Embryonic facial prominence (tissue), 1 donor: ENCODE data around the gene GABBR2.

Source experiments
- DNase-seq: peaks from one replicate; pipeline ENCODE4 v3.0.0-alpha.2; 2016; ENCODE audit errors: extremely low spot score

Gene GABBR2

DNA sequence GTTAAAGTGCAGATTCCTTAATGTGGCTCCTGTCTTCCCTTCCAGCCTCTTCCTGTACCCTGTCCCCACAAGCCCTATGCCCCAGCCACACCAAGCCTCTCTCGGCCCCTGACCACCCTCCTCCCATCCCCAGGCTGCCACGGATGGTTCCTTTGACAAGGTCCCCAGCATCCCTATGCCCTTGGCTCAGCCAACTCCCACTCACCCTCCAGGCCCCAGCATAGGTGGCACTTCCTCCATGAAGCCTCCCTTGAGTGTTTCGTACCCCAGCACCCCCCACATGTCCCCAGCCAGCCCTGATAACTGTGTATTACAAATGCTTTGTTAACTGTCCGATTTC, 337.8 kb downstream of the GABBR2 start:
- DNase-seq, result no peak

DNA sequence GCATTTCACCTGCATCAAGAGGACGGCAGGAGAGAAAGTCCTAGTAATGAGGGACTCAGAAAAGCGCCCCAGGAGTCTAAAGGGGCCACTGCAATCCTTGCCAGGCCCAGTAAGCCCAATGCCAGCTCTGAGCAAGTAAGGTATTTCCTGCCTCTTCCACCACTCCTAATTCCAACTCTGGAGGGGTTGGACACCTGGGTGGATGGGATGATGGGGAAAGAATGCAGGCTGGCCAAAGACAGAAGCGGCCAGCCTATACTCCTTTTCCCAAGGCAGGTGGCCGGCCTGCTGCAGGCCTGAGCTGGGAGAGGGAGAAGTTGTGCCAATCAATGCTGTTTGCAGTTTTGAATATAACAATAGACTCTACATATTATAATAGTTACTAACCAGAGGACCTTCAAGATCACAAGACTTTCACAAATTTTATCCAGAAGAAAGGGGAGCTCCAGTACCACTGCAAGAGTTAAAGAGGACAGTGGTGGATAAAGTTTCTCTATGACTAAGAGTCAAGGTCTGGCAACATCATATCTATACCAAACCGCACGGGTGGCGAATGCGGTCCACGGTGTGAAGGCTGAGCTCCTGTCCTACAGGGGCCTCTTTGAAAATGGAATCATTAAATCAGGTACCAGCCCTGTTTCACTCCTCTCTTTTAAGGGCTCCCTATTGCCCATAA, 338.3 kb downstream of the GABBR2 start:
- DNase-seq, result no peak

DNA sequence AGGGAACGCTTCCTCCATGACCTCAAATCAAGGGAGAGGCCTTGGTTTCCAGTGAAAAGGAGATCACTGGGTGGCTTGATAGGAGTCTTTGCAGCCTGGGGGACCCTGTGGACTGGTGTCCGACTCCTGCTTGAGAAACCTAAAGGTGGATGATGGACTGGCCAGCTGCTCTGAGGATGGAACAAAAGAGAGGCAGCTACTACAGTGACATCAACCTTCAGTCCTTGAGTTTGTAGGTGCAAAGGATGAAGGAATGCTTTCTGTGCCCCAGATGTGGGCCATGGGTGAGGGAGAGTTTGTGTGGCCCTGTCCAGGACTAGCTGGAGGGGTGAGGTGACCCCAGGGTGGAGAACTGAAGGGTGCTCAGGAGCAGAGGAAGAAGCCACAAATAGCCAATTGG, 338.8 kb downstream of the GABBR2 start:
- DNase-seq, result no peak

DNA sequence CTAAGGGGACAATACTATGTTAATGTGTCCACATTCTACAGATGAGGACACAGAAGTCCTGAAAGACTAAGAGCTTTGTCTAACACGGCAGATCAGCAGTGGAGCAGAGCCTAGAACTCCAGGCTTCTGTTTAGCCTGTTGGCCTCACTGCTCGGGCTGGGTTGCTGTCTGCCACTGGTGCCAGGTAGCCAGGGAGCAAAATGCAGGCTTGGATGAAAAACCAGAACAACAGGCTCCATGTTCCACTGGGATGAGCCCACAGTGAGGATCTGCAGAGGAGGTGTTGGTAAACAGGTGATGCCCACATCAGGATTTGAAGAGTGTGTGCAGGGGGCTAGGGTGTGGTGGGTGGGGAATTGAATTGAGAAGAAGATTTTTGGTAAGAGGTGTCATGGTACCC, 339.3 kb downstream of the GABBR2 start:
- DNase-seq, result no peak

DNA sequence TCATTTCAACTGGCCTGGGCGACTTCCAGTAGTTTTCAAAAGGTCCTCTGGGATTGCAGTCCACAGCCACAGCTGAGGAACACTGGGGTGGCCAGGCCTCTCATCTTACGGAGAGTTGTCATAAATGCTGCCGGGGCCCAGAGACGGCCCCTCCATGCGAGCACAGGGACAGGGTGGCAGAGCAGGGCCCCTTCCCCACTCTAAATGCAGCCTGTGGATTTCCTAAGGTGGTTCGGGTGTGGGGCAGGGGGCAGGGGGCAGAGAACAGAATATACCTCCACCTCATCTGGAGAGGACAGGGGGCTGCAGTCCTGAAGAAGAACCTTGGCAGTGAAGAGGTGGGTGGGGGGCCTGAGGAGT, 339.7 kb downstream of the GABBR2 start:
- no peak for DNase-seq

DNA sequence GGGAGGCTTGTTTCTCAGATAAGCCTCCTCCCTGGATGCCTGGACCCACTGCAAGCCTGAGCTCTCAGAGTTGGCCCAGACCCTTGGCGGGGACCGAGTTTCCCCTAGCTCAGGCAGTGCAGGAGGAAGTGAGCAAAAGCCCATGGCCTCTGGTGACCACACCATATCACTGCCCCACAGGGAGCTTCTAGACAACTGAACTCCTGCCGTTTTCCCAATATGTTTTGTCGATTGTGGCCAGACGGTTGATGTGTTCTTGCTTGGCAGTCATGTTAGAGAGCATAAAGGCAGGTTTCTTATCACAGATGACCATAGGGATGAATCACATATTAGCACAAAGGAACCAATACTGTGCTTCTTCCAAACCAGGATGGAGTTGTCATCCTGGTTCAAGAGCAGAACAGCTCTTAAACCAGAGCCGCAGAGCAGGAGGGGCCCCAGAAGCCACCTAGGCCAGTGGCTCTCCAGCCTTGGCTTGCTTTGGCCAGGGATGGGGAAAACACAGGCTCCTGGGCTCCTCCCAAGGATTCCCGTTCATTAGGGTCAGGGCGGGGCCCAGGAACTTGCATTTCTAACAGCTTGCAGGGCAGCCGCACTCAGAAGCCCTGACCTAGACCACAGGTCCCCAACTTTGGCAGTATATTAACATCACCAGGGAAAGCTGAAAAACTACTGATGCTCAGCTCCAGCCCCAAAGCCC, 340.2 kb downstream of the GABBR2 start:
- DNase-seq, result no peak

DNA sequence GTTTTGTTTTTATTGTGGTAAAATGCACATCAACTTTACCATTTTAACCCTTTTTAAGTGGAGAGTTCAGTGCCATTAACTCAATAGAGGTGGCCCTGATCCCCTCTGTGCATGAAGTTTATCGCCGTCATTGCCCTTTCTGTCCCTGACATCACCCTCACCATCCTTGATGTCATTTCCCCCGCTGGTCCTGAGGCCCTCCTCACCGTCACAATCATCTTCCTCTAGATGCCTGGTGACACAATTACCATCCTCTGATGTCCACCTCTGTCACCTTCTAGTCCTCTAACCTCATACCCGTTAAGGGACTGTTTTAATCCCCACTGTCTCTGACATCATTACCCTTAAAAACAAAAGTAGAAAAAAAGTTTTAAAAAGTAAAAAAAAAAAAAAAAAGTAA, 340.8 kb downstream of the GABBR2 start:
- DNase-seq, result no peak

DNA sequence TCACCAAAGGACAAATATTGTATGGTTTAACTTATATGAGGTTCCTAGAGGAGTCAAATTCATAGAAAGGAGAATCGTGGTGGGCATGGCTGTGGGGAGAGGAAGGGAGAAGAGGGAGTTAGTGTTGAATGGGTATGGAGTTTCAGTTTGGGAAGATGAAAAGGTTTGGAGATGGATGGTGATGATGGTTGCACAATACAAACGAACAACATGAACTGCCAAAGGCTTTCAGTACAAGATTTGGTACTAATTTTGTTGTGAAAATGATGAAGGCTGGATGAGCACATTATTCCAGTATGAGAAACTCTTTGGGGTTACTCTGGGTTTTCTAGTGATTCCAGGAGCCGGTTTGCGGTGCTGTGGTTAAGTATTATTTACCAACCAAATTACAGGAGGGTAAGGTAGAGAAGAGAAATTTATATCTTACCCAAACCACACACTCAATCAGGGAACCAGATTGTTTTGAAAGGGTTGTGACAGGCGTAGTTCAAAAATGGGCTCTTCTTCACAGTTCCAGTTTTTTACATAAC, 341.3 kb downstream of the GABBR2 start:
- DNase-seq, result no peak

DNA sequence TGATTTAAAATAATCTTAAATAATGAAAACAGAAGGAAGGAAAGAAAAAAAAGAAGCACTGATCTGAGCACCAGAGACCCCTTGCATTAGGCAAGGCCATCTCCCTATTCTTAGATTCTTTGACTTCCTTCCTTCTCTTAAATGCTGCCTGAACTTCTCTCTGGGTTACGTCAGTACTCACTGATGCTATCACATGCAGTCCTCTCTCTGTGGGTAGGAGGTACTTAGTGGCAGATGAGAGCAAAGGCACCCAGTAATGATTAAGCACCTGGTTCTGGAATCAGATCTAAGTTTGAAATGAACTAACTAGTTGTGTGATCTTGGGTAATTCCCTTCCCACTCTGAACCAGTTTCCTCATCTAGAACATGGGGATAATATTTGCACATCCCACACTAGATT, 343.0 kb downstream of the GABBR2 start:
- DNase-seq, result no peak

DNA sequence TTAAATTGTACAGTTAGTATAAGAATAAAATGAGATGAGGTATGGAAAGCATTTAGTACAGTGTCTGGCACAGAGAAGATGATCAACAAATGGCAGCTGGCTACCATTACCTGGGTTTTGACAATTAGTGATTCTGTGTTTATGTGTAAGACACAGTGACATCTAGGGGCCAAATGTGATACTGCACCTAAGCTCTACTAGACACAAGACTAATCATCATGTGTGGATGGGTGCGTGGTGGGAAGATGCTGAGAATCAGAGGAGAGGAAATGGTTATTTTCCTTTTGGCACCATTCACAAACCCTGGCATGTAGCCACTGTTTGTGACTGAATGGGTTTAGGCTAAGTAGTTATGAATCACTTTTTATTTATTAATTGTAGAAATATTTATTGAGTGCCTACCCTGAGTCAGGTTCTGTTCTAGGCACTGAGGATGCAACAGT, 343.5 kb downstream of the GABBR2 start:
- no peak for DNase-seq

DNA sequence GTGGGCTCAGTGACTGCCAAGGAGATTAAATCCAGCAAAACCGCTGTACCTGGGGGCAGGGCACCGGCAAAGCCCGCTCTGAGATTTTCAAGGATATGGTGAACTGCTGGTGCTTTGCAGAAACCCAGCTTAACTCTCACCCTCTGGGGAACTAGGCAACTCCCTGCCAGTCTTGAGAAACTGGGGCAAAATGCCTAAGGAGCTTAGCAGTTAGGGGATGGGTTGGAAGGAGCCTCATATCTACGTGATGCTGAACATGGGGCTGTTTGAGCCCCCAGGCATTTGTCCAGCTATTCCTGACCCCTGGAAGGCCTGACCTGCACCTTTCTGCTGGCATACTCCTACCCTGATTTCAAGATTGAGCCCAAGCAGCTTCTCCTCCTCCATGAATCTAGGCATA, 344.6 kb downstream of the GABBR2 start:
- DNase-seq, result no peak

DNA sequence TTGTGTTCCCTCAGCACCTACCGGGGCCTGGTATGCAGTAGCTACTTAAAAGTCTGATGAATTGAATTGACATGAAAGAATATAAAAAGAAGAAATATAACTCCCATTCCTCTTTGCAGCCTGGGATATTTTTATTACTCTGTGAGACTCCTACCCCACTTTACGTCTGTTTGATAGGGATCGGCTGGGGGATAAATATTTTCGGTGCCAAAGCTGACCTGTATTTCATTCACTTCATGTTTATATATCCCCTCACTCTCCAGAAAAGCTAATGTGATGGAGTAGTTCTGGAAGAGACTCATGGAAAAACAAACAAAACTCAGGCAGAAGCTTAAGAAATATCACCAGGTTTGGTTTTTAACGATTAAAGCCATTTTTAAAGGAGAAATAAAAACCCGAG, 345.1 kb downstream of the GABBR2 start:
- DNase-seq, result no peak

DNA sequence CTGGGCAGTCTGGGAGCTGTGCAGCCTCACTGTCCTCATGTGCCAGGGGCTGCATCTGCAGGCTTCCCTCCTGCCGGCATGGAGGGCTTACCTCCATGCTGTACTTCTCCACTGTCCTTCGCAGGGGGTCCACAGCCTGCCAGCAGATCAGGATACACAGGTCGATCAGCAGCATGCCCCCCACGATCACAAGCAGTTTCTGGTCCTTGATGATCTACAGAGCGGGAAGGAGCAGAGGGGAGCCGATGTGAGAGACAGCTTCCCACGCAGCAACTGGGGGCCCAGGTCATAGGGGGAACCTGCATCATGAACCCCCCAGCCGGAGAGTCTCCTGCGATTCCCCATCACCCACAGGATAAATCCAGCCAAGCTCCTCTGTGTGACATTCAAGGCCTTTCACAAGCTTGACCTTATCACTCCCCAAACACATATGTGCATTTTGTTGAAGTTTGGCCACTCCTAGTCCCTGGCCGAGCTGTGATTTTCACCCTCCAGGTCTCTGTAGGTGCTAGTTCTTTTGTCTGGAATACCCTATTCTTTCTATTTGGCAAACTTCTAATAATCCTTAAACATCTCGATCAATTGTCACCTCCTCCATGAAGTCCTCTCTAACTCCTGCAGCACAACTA, 346.0 kb downstream of the GABBR2 start:
- no peak for DNase-seq

DNA sequence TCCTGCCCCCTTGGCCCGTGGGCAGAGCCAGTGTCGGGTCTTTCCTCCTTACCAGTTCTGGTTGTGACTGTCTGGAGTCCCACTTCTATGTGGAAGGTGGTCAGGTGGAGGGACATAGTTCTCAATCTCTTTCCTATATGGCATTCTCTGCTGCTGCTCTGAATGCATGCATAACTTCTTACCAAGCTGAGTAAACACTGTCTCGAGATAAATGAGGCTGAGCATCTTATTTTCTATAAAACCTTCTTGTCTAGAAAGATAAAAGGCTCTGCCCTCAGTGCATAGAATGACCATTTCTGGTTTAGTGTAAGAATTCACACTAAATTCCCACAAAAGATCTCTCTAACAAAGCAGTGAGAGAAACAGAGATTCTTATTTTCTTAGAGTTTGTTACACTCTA, 347.1 kb downstream of the GABBR2 start:
- no peak for DNase-seq

DNA sequence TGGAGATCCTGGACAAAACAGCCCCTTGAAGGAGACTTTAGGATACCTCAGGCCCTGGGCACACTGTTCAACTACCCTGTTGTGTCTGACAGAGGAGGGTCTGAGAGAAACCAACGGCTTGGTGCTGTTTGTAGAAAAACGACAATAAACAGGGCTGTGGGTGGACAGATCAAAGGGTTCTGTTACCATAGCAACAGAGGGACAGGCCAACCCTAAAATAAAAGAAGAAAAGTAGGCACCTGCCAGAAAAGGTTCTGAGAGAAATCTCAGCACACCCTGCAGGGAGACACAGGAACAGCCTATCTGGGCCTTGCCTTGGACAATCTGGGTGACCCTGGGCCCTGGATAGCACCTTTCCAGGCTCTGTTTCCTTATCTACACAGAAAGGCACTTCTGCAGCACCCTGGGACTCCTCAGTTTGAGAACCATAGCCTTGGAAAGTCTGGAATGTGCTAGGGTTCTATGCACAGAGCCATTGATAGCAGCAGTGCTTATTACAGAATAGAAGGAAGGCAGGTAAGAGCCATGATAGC, 348.5 kb downstream of the GABBR2 start:
- no peak for DNase-seq

DNA sequence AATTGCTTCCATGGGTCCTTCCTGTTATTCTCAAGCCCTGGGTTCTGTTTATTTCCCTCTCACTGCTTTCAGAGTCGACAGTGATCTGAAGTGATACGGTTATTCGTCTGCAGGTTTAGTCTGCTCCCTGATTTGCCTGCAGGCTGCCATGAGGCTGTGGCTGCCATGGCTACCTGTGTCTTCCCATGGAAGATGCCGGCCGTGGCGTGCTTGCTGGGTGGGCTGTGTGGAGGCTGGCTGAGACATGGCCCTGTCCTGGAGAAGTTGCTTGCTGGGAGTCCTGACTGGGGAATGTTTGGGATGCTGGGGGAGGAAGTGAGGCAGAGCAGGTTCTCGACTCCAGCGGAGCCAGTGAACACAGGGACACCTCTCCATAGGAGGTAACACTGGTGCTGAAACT, 349.2 kb downstream of the GABBR2 start:
- no peak for DNase-seq

DNA sequence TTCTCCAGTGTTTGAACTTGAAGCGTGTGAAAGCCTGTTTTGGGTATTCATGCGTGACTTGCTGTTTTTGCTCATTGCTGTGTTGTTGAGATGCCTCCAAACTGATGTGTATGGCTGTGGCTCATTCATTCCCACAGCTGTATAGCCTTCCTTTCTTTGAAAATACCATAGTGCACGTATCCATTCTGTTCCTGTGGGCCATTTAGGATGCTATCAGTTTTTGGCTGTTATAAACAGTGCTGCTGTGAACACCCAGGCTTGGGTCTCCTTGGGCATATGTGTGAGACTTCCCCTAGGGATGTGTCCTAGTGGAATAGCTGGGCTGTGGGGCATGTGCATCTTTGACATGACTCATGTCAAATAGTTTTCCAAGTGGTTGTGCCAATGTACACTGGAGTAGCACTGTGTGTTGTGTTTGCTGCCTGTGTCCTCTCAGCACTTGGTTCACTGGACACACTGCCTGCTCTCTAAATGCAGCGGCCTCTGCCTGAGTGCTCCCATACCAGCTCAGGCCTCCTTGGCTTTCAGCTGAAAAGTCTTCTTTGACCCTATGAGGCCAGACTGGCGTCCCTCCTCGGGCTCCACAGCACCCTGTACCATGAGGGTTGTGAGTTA, 350.7 kb downstream of the GABBR2 start:
- DNase-seq, result no peak

DNA sequence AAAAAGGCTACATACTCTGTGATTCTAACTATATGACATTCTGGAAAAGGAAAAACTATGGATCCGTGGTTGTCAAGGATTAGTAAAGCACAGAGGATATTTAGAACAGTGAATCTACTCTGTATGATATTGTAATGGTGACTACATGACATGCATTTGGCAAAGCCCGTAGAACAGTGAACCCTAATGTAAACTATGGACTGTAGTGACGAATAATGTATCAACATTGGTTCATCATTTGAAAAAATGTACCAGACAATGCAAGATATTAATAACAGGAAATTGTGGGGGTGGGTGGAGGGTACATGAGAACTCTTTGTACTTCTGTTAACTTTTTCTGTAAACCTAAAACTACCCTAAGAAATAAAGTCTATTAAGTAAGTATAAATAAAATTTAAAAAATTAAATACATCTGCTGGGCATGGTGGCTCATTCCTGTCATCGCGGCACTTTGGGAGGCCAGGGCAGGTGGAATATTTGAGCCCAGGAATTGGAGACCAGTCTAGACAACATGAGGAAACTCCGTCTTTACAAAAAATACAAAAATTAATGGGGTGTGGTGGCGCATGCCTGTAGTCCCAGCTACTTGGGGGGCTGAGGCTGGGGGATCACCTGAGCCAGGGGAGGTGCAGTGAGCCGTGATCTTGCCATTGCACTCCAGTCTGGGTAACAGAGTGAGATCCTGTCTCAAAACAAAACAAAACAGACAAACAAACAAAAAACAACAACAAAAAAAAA, 351.6 kb downstream of the GABBR2 start:
- DNase-seq, result no peak

DNA sequence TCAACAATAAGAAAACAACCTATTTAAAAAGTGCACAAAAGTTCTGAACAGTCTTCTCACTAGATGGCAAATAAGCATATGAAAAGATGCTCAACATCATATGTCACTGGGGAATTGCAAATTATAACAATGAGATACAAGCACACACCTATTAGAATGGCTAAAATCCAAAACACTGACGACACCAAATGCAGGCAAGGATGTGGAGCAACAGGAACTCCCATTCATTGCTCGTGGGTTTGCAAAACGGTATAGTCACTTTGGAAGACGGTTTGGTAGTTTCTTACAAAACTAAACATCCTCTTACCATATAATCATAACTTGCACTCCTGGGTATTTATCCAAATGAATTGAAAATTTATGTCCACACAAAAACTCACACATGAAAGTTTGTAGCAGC, 352.4 kb downstream of the GABBR2 start:
- no peak for DNase-seq

DNA sequence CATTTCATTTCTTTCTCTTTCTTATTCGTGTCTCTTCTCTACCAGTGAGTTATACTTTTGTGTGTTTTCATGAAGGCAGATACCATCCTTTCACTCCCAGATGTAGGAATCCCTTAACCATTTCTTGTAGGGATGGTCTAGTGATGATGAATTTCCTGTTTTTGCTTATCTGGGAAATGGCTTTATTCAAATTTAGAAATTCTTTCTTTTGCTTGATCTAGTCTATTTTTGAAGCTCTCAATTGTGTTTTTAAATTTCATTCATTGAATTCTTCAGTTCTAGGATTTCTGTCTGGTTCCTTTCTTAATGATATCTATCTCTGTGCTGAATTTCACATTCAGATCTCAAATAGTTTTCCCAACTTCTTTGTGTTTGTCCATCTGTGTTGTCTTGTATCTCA, 357.4 kb downstream of the GABBR2 start:
- no peak for DNase-seq

DNA sequence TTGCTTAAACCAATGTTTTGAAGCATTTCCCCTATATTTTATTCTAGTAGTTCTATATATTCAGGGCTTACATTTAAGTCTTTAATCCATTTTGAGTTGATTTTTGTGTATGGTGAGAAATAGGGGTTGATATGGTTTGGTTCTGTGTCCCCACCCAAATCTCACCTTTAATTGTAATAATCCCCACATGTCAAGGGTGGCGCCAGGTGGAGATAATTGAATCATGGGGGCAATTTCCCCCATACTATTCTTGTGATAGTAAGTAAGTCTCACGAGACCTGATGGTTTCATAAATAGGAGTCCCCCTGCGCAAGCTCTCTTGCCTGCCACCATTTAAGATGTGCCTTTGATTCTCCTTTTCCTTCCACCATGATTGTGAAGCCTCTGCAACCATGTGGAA, 361.1 kb downstream of the GABBR2 start:
- DNase-seq, result no peak

DNA sequence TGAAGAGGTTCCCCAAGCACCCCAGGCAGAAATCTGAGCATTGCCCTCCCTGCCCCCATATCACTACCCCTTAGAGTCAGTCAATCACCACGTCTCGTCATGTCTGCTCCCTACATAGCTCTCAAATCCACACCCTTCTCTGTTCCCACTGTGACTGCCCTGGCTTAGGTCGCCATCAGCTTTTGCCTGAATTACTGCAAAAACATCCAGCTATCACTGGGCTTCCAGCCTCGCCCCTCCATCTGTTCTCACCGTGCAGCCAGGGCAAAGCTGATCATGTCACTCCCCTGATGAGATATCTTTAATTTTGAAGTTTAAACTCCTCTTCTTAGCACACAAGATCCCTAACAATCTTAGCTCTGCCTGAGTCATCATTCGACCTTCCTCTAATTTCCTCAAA, 363.7 kb downstream of the GABBR2 start:
- no peak for DNase-seq
